ENCODE data around the gene LBP. TPM values are rescaled to one million over a fixed set of nuclear protein-coding genes. Genes with fewer than 3 reads are reported as not detected.
"Not testable (repeated sequence)": the region's sequence is repeated elsewhere in the genome, so short reads cannot be mapped to it uniquely, and the experiment has no call there.

Gene LBP
- total RNA-seq, 1 donor from 2014 or later = not detected

GRCh38 chr20:38311091-38311490 lies 35.2 kb upstream of the LBP start:
- Mint-ChIP-seq H3K9me3 (no peaks in the 10 kb centered on the region), H3K4me3 (no peak overlapping the region), H3K27ac (no peak overlapping the region), H3K4me1 (peaks cover 4% of the 10 kb centered on the region), H3K27me3 (no peaks in the 10 kb centered on the region), H3K36me3 (ENCODE audit: low read depth) (no peaks in the 10 kb centered on the region)
- DNase-seq = no peak
- intact Hi-C loops (cut with micrococcal nuclease) = no loop called here

DNA sequence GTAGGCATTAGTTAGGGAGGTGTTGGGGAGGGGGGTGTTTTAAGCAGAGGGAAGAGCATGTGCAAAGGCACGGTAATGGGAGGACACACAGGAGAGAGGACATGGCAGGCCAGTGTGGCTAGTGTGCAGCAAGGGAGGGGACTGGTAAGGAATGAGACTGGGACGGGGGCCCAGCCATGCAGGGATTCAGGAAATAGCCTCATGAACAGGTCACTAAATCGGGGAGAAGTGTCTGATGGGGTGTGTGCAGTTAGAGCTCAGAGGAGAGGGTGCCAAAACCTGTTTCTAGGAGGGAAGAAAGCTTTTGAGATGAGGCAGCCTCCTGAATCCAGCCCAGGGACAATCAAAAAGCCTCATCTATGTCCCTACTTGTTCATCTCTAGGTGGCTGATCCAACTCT lies 34.8 kb upstream of the LBP start:
- H3K9me3 Mint-ChIP-seq = no peaks in the 10 kb centered on the region

GRCh38 chr20:38313676-38314075 lies 32.6 kb upstream of the LBP start:
- H3K9me3 Mint-ChIP-seq = no peaks in the 10 kb centered on the region
- no peak overlapping the region for H3K4me3 Mint-ChIP-seq
- no peak for DNase-seq
- no peaks in the 10 kb centered on the region for H3K4me1 Mint-ChIP-seq
- no peak overlapping the region for H3K27ac Mint-ChIP-seq
- H3K36me3 Mint-ChIP-seq (ENCODE audit: low read depth) = no peaks in the 10 kb centered on the region
- H3K27me3 Mint-ChIP-seq = peaks cover 3% of the 10 kb centered on the region
- intact Hi-C loops (cut with micrococcal nuclease) = no loop called here

More for the DNA sequence above, 34.8 kb upstream of the LBP start:
- DNase-seq = no peak
- Mint-ChIP-seq H3K36me3 (ENCODE audit: low read depth) (no peaks in the 10 kb centered on the region), H3K27ac (no peak overlapping the region), H3K27me3 (no peaks in the 10 kb centered on the region), H3K4me3 (no peak overlapping the region), H3K4me1 (peaks cover 4% of the 10 kb centered on the region)
- intact Hi-C loops (cut with micrococcal nuclease) = no loop called here

- H3K9me3 Mint-ChIP-seq; H3K27me3 Mint-ChIP-seq; H3K27ac Mint-ChIP-seq; H3K4me1 Mint-ChIP-seq; H3K36me3 Mint-ChIP-seq (ENCODE audit: low read depth); H3K4me3 Mint-ChIP-seq; intact Hi-C loops (cut with micrococcal nuclease); DNase-seq: not testable (repeated sequence)
Measured at GRCh38 chr20:38314350-38314749, 31.9 kb upstream of the LBP start.

DNA sequence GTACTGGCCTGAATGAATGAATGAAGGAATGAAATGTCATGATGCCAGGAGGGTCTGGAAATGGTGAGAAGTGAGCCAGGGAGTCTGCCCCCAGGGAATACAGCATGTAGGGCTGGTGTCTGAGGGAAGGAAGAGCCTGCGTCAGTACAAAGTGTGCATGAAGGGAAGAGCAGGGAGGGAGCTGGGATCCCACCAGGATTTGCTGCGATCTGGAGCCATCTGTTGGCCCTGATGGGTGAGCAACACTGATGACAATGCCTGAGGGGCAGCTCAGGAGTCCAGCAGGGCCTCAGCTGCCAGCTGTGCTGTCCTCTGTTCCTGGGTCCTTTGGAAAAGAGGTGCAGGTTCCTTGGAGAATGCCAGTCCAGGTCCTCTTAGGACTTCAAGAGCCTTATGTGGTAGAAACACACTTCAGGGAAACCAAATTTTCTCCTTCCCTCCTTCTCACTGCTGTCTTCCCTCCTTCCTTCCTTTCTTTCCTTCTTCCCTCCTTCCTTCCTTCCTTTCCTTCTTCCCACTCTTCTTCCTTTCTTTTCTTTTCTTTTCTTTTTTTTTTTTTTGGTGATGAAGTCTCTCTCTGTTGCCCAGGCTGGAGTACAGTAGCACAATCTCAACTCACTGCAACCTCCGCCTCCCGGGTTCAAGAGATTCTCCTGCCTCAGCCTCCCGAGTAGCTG lies 30.9 kb upstream of the LBP start:
- intact Hi-C loops (cut with micrococcal nuclease) = no loop called here
- Mint-ChIP-seq H3K4me3 (no peak overlapping the region), H3K27me3 (peaks cover 3% of the 10 kb centered on the region), H3K4me1 (no peaks in the 10 kb centered on the region), H3K27ac (no peak overlapping the region), H3K9me3 (no peaks in the 10 kb centered on the region), H3K36me3 (ENCODE audit: low read depth) (no peaks in the 10 kb centered on the region)
- DNase-seq = no peak

- DNase-seq = no peak
- no peaks in the 10 kb centered on the region for H3K36me3 Mint-ChIP-seq (ENCODE audit: low read depth)
- H3K9me3 Mint-ChIP-seq = no peaks in the 10 kb centered on the region
- H3K4me3 Mint-ChIP-seq = no peak overlapping the region
- no peak overlapping the region for H3K27ac Mint-ChIP-seq
- intact Hi-C loops (cut with micrococcal nuclease) = no loop called here
- no peaks in the 10 kb centered on the region for H3K4me1 Mint-ChIP-seq
- peaks cover 5% of the 10 kb centered on the region for H3K27me3 Mint-ChIP-seq
Measured at GRCh38 chr20:38316341-38316740, 29.9 kb upstream of the LBP start.

DNA sequence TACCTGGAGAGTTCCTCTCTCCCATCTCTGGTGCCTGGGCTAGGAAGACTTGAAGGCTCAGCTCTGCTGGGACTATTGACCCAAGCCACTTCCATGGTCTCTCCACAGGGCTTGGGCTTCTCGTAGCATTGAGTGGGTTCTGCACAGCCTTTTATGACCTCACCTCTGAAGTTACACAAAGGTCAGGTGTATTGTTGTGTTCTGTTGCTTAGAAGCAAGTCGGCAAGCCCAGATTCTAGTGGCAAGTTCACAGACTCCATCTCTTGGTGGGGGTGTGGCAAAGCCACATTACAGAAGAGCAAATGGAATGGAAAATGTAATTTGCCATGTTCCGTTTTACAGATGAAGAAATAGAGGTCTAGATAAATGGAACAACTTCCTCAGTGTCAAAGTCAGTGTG lies 28.9 kb upstream of the LBP start:
- Mint-ChIP-seq H3K4me1 (no peaks in the 10 kb centered on the region), H3K9me3 (no peaks in the 10 kb centered on the region), H3K27me3 (peaks cover 10% of the 10 kb centered on the region), H3K4me3 (no peak overlapping the region), H3K27ac (no peak overlapping the region), H3K36me3 (ENCODE audit: low read depth) (no peaks in the 10 kb centered on the region)
- no peak for DNase-seq
- intact Hi-C loops (cut with micrococcal nuclease) = no loop called here

GRCh38 chr20:38320221-38320620 lies 26.1 kb upstream of the LBP start:
- no peak overlapping the region for H3K4me3 Mint-ChIP-seq
- H3K4me1 Mint-ChIP-seq = no peaks in the 10 kb centered on the region

DNA sequence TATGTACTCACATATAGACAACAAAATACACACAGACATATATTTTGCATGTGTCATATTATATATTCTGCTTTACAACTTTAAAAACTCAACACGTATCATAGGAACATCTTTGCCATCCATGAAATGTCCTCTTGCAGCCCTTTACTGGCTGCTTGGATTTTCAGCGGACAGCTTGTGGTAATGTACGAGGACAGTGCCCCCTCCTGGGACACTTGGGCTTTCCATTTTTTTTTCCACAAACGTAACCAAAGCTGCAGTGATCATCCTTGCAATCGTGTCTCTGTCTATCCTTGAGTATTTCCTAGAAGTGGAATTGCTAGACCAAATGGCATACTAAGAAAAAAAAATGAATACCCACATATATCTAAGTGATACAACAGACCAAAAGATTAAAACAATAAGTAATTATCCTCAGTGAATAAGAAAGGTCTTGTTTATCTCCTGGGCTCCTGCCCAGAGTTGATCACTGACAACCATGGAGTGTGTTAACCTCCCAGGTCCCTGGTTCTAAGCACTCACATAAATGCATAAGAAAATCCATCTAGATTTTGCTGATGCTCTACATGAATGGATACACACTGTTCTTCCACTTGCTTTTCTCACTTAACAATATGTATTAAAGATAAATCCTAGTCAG lies 24.2 kb upstream of the LBP start:
- H3K4me1 Mint-ChIP-seq = no peaks in the 10 kb centered on the region
- H3K4me3 Mint-ChIP-seq = no peak overlapping the region
- peaks cover 9% of the 10 kb centered on the region for H3K27me3 Mint-ChIP-seq
- no peak overlapping the region for H3K27ac Mint-ChIP-seq
- no peaks in the 10 kb centered on the region for H3K36me3 Mint-ChIP-seq (ENCODE audit: low read depth)
- intact Hi-C loops (cut with micrococcal nuclease) = no loop called here
- no peaks in the 10 kb centered on the region for H3K9me3 Mint-ChIP-seq
- DNase-seq = no peak

More at GRCh38 chr20:38320221-38320620, 26.1 kb upstream of the LBP start:
- no peak for DNase-seq
- Mint-ChIP-seq H3K27me3 (peaks cover 11% of the 10 kb centered on the region), H3K9me3 (no peaks in the 10 kb centered on the region), H3K27ac (no peak overlapping the region), H3K36me3 (ENCODE audit: low read depth) (no peaks in the 10 kb centered on the region)
- intact Hi-C loops (cut with micrococcal nuclease) = no loop called here

DNA sequence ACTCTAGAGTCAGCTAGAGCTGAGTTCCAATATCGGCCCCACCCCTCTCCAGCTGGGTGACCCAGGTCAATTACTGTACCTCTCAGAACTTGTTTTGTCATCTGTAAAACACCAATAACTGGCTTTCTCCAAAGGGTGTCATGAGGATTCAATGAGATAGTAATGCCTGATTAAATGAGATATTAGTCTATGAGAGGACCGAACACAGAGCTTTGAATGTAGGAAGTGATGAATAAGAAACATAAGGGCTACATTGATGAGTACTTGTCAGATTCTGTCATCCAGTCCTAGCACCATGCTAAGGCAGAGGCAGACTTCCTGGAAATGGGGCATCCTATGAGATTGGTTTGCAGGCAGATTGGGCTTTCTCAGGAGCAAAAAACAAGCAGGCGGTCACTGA lies 22.1 kb upstream of the LBP start:
- no peak for DNase-seq
- H3K36me3 Mint-ChIP-seq (ENCODE audit: low read depth) = no peaks in the 10 kb centered on the region
- no peak overlapping the region for H3K4me3 Mint-ChIP-seq
- peaks cover 9% of the 10 kb centered on the region for H3K27me3 Mint-ChIP-seq
- no peaks in the 10 kb centered on the region for H3K4me1 Mint-ChIP-seq
- H3K9me3 Mint-ChIP-seq = no peaks in the 10 kb centered on the region
- intact Hi-C loops (cut with micrococcal nuclease) = no loop called here
- H3K27ac Mint-ChIP-seq = no peak overlapping the region

GRCh38 chr20:38325167-38325566 lies 21.1 kb upstream of the LBP start:
- Mint-ChIP-seq H3K9me3 (no peaks in the 10 kb centered on the region), H3K4me3 (no peak overlapping the region), H3K27me3 (peaks cover 9% of the 10 kb centered on the region), H3K27ac (no peak overlapping the region), H3K36me3 (ENCODE audit: low read depth) (no peaks in the 10 kb centered on the region), H3K4me1 (no peaks in the 10 kb centered on the region)
- DNase-seq = no peak
- intact Hi-C loops (cut with micrococcal nuclease) = no loop called here

- intact Hi-C loops (cut with micrococcal nuclease) = no loop called here
- Mint-ChIP-seq H3K27ac (no peak overlapping the region), H3K27me3 (peaks cover 7% of the 10 kb centered on the region), H3K4me1 (no peaks in the 10 kb centered on the region), H3K36me3 (ENCODE audit: low read depth) (no peaks in the 10 kb centered on the region), H3K4me3 (no peak overlapping the region), H3K9me3 (no peaks in the 10 kb centered on the region)
- DNase-seq = no peak
Measured at GRCh38 chr20:38325905-38326304, 20.4 kb upstream of the LBP start.

- DNase-seq = no peak
- no peak overlapping the region for H3K4me3 Mint-ChIP-seq
- intact Hi-C loops (cut with micrococcal nuclease) = no loop called here
- H3K4me1 Mint-ChIP-seq = no peaks in the 10 kb centered on the region
- H3K36me3 Mint-ChIP-seq (ENCODE audit: low read depth) = no peaks in the 10 kb centered on the region
- H3K27ac Mint-ChIP-seq = no peak overlapping the region
- H3K9me3 Mint-ChIP-seq = no peaks in the 10 kb centered on the region
- H3K27me3 Mint-ChIP-seq = peaks cover 6% of the 10 kb centered on the region
Measured at GRCh38 chr20:38326309-38326708, 20.0 kb upstream of the LBP start.

DNA sequence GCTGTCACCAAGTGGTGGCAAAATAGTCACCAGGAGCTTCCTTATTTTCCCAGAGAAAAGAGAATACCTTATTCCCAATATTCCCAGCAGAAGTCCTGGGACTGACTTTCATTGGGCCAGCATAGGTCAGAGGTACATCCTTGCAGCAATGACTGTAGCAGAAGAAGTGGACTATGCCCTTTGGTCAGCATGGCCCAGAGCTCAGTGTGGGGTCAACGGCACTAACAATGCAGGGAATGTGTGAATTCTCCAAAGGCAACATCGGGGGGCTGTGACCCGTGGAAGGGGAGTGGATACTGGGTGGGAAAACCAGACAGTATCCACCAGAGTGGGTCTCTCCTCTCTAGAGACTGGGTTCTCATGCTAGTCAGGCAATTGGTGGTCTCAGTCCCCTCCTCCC lies 15.6 kb upstream of the LBP start:
- no peaks in the 10 kb centered on the region for H3K36me3 Mint-ChIP-seq (ENCODE audit: low read depth)
- no peaks in the 10 kb centered on the region for H3K4me1 Mint-ChIP-seq
- no peak for DNase-seq
- H3K4me3 Mint-ChIP-seq = no peak overlapping the region
- H3K27me3 Mint-ChIP-seq = peaks cover 3% of the 10 kb centered on the region
- no peaks in the 10 kb centered on the region for H3K9me3 Mint-ChIP-seq
- intact Hi-C loops (cut with micrococcal nuclease) = no loop called here
- H3K27ac Mint-ChIP-seq = no peak overlapping the region

DNA sequence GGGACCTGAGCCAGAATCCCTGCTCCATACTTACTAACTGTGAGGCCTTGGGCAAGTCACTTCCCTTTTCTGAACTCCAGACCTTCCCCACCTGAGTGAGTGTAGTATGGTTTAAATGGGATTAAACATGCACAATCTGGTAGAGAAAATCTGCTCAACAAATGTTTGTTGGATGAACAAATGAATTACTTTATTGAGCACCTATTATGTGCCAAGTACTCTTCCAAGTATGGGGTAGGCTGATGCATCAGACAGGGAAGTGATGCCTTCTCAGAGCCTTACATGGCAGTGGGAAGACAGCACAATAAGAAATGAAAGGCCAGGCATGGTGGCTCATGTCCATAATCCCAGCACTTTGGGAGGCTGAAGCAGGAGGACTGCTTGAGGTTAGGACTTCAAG lies 15.0 kb upstream of the LBP start:
- no peaks in the 10 kb centered on the region for H3K36me3 Mint-ChIP-seq (ENCODE audit: low read depth)
- no peak overlapping the region for H3K4me3 Mint-ChIP-seq
- H3K27me3 Mint-ChIP-seq = peaks cover 5% of the 10 kb centered on the region
- intact Hi-C loops (cut with micrococcal nuclease) = no loop called here
- H3K9me3 Mint-ChIP-seq = no peaks in the 10 kb centered on the region
- DNase-seq = no peak
- H3K4me1 Mint-ChIP-seq = no peaks in the 10 kb centered on the region
- no peak overlapping the region for H3K27ac Mint-ChIP-seq

Measured in activated CD4-positive, alpha-beta T cell treated with anti-CD3 and anti-CD28 coated beads, Interleukin-2, amount 10 ng/mL, durations not matched to agents 24 days and 14 days (primary cell).